Measurements from ENCODE around the gene PIK3C2B.

The PIK3C2B gene

GRCh38 chr1:204453141-204453772, 41.3 kb downstream of the PIK3C2B start:
- no peak overlapping the region for H3K4me3 ChIP-seq (ENCODE audit: low read depth, low read length)
- DNase-seq (ENCODE audit: low read depth, low spot score): no peak

GRCh38 chr1:204451352-204452124, 43.1 kb downstream of the PIK3C2B start:
- TF ChIP-seq CTCF (IDR thresholded peaks at IDR 0.05; ENCODE audit: low read depth, low read length): no peak
- DNase-seq (ENCODE audit: low read depth, low spot score): no peak
- no peak overlapping the region for H3K4me3 ChIP-seq (ENCODE audit: low read depth, low read length)
- in situ Hi-C loops (cut with HindIII; ENCODE audit: low sequenced_read_pairs): no loop called here

More at GRCh38 chr1:204453141-204453772, 41.3 kb downstream of the PIK3C2B start:
- in situ Hi-C loops (cut with HindIII; ENCODE audit: low sequenced_read_pairs): no loop called here
- TF ChIP-seq CTCF (IDR thresholded peaks at IDR 0.05; ENCODE audit: low read depth, low read length): no peak

GRCh38 chr1:204450461-204451257, 43.9 kb downstream of the PIK3C2B start:
- DNase-seq (ENCODE audit: low read depth, low spot score): no peak
- in situ Hi-C loops (cut with HindIII; ENCODE audit: low sequenced_read_pairs): no loop called here
- TF ChIP-seq CTCF (IDR thresholded peaks at IDR 0.05; ENCODE audit: low read depth, low read length): no peak
- H3K4me3 ChIP-seq (ENCODE audit: low read depth, low read length): no peak overlapping the region

- no peak for TF ChIP-seq CTCF (IDR thresholded peaks at IDR 0.05; ENCODE audit: low read depth, low read length)
- H3K4me3 ChIP-seq (ENCODE audit: low read depth, low read length): no peak overlapping the region
- in situ Hi-C loops (cut with HindIII; ENCODE audit: low sequenced_read_pairs): no loop called here
- DNase-seq (ENCODE audit: low read depth, low spot score): no peak
Measured at GRCh38 chr1:204449678-204450280, 44.8 kb downstream of the PIK3C2B start.

GRCh38 chr1:204448991-204449677, 45.5 kb downstream of the PIK3C2B start:
- in situ Hi-C loops (cut with HindIII; ENCODE audit: low sequenced_read_pairs): no loop called here
- no peak for DNase-seq (ENCODE audit: low read depth, low spot score)
- no peak for TF ChIP-seq CTCF (IDR thresholded peaks at IDR 0.05; ENCODE audit: low read depth, low read length)
- H3K4me3 ChIP-seq (ENCODE audit: low read depth, low read length): no peak overlapping the region
